Hepatic stellate cell (primary cell): ENCODE results near the gene GPR26.

Source experiments
- DNase-seq: peaks from one replicate; pipeline ENCODE4 v3.0.0; 2011; ENCODE audit warnings: low spot score

Gene GPR26, protein sequence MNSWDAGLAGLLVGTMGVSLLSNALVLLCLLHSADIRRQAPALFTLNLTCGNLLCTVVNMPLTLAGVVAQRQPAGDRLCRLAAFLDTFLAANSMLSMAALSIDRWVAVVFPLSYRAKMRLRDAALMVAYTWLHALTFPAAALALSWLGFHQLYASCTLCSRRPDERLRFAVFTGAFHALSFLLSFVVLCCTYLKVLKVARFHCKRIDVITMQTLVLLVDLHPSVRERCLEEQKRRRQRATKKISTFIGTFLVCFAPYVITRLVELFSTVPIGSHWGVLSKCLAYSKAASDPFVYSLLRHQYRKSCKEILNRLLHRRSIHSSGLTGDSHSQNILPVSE

DNA sequence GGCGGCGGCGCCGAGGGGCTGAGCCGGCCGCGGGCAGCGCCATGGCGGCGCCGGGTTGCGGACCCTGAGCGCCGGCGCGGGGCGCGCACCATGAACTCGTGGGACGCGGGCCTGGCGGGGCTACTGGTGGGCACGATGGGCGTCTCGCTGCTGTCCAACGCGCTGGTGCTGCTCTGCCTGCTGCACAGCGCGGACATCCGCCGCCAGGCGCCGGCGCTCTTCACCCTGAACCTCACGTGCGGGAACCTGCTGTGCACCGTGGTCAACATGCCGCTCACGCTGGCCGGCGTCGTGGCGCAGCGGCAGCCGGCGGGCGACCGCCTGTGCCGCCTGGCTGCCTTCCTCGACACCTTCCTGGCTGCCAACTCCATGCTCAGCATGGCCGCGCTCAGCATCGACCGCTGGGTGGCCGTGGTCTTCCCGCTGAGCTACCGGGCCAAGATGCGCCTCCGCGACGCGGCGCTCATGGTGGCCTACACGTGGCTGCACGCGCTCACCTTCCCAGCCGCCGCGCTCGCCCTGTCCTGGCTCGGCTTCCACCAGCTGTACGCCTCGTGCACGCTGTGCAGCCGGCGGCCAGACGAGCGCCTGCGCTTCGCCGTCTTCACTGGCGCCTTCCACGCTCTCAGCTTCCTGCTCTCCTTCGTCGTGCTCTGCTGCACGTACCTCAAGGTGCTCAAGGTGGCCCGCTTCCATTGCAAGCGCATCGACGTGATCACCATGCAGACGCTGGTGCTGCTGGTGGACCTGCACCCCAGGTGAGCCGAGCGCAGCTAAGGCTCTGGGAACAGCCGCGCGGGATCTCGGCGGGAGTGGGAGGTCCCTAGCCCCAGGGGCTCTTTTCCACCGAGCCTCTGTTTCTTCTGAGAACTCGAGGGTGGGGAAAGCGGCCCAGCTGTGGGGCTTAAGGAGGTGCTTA is at the start of gene GPR26:
Gene GPR26, plus strand, starts transcription at position 38 of the 919 bp plus-strand sequence. Its CDS starts 53 bp downstream, at position 91.
- no peak for DNase-seq

DNA sequence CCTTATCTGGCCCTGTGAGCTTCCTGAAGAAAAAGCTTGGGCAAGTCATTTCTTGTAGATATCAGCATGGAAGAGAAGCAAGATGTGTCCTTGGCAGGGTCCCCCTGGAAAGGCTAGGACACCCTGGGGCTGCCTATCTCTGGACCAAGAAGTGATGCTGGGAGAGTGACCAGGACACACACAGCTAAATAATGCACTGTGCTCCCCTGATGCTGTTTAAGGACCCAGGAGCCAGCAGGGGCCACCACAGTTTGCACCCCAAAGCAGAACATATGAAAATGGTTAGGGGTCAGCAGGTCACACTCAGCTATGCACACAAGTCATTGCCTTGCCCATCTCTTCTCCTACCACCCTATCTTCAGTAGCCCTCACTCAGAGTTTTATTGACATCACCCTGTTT is 47.9 kb upstream of the GPR26 start:
- DNase-seq = no peak

DNA sequence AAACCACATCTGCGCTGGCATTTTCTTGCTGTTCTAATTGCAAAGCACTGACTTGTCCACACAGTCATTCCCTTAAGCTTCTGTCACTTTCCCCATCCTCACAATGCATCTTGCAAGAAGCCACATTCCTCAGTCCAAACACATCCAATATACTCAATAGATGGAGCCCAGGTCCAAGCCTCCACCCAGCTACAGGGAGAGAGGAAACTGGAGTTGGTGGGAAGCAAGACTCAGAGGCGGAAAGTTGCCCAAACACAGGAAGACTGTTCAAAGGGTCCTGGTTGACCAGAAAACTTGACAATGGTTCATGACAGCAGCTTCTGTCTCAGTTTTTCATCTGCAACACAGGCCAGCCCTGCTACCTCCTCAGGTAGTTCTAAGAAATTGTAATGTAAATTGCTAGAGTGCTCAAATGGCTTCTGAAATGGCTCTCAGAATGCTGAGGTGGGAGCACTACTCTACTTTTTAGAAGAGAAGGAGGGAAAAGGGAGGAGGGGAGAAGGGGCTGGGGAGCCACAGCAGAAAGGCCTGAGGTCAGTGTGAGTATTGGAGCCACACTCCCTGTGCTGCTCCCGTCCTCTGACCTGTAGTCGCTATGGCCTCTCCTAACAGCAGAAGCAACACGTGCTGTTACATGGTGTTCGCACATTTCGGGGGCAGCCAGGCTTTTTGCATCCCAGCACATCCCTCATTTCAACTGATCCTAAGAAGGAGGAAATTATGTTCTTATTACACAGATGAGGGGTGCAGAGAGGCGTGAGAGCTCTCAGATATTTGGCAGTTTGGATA is 46.9 kb upstream of the GPR26 start:
- no peak for DNase-seq

DNA sequence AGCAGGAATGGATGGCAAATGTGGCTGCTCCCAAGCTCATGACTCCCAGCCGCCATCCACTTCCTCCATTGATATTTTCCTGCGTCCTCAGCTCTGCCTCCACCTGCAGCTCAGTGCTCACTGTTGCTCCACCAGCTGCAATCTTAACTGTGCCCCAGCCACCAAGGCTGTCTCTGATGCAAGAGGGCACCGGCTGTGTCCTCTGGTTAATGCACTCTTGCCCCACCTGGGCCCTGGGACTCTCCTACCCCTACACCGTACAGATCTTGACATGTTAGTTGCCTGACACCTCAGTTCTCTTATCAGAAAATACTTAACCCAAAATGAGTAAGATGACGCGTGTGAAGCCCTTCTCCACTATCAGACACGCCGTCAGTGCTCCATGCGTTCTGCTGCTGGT is 45.5 kb upstream of the GPR26 start:
- DNase-seq = no peak

DNA sequence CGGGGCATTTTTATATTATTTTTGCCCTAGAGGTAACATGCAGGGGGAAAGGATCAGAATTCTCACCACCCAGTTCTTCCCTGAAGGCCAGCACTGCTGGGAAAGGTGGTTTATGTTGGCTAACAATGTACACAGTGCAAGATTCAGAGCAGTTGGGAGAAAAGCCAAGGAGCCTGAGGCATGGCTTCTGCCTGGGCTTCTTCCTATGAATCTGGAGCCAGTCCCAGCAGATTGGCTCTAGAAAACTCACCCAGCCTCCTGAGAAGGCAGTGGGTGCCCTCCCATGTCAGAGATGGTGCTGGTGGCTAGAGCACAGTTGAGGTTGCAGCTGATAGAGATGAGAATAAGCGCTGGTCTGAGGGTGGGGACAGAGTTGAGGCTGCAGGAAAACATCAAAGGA is 44.7 kb upstream of the GPR26 start:
- no peak for DNase-seq

DNA sequence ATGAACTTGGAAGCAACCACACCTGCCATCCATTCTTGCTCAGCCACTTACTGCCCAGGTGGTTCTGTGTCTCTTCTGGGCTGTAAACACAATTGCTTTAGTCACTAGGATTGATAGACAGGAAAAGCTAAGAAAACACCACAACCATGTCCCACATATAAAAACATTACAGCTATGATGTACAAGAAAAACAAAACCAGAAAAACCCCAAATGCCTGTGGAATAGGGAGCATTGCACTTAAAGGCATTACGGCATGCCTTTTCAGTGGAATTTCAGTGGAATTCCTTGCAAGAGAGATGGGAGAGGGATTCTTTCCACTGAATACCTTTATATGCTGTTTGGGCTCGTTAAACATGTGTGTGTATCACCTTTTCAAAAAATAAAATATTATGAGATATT is 44.2 kb upstream of the GPR26 start:
- DNase-seq = no peak

DNA sequence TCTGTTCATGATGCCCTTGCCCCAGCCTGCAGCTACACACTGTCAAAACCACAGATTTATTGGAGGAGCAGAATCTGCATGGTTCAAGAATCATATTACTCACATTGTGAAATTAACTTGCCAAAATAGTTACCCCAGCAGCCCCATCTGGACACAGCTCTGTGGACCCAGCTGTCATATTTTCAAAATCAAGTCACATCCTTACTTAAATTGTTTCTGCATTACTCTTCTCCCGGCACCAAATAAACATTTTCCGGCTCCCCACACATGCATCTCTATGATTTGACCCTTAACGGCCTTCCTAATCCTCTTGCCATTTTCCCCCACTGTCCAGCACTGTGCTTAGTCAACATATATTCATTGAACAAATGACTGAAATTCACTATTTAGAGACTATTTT is 43.8 kb upstream of the GPR26 start:
- DNase-seq = no peak

DNA sequence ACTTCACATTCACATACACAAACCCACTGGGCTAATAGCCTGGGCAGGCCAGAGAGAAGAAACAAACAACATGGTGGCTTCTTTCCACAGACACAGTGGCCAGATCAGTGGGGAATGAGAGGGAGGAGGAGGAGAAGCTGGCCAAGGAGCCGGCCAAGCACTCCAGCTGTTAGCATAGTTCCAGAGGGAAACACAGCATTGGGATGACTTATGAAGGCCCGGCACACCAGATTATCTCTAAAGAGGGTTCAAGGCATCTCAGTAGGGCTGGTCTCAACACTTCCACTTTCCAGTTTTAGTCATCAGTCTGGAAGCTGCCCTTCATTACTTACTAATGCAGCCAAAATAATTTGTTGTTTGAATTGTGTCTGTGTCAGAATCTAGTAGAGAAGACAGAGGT is 42.1 kb upstream of the GPR26 start:
- no peak for DNase-seq

DNA sequence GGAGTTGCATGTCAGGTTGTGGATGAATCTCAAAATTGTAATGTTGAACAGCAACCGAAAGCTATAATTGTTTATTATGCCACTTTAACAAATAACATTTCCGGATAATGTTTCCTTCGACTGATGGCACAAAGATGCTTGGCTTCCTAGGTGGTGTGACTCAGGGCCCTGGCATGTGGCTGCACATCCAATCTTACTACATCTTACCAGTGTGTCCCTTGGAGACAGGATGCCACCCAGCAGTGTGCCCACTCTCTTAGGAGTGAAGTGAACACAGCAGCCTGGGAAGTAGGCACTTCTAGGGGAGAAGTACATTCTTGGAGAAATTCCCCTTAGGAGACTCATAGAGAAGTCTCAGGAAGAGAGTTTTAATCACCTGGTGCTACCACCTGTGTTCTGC is 33.0 kb upstream of the GPR26 start:
- DNase-seq = no peak

DNA sequence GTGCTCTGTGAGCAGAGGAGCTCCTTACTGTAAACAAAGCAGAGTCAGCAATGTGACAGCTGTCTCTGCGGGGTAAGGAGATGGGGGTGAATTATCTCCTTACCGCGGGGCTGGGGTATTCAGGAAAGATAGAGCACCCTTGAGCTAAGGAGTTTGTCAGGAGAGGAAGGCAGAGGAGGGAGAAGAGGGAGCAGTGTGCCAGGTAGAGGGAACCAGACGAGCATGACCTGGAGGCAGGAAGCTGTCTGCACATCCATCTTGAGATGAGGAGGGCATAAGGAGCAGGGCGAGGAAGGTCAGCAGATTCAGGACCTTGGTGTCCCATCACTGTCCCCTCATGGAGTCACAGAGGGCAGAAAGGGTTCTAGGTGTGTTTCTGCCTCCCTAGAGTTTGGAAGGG is 32.5 kb upstream of the GPR26 start:
- no peak for DNase-seq

DNA sequence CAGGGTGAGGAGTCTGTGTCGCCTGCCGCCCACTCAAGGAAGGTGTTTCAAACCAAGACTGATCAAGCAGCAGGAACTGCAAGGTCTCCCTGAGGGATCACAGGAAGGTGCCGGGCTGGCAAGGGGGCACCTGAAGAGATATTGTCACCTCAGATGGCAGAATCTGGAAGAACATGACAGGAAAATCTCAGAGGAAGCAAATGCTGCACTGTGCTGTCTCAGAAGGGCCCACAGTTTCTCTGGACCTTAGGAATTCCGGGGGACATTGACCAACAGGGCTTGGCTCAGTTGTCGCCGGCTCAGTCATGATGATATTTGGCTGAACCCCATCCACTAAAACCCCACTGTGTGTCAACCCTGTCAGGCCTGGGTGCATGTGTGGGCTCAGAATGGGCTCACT is 31.9 kb upstream of the GPR26 start:
- no peak for DNase-seq

DNA sequence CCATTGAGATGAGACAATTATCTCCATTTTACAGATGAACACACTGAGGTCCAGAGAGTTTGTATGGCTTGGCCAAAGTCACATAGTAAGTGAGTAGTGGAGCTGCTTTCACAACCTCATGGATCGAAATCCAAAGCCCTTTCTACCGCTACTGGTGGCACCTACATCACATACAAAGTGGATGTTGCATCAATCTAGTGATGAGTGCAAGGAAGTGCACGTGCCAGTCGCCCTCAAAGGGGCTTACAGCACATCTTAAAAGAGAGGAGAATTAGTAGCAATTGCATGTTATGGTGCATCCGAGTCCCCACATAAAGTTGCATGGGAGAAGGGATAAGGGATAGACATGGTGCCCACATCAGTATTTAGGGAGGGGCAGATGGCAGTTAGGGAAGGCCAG is 31.0 kb upstream of the GPR26 start:
- DNase-seq = no peak

DNA sequence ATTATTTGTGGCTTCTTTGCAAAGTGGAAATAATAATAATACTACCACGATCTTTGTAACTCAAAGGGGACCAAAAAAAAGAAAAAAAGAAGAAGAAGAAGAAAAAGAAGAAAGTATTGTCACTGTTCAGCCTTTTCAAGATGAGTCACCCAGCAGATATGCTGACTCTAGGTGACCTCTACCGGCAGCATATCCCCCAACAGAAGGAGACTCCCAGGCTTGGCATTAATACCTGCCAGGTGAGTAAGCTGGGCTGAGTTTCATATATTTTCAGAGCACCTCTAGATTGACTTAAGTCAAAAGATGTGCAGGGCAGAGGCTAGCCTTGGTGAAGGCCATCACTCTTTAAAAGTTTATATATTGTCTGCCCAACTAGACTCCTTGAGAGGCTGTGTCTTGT is 30.4 kb upstream of the GPR26 start:
- no peak for DNase-seq

DNA sequence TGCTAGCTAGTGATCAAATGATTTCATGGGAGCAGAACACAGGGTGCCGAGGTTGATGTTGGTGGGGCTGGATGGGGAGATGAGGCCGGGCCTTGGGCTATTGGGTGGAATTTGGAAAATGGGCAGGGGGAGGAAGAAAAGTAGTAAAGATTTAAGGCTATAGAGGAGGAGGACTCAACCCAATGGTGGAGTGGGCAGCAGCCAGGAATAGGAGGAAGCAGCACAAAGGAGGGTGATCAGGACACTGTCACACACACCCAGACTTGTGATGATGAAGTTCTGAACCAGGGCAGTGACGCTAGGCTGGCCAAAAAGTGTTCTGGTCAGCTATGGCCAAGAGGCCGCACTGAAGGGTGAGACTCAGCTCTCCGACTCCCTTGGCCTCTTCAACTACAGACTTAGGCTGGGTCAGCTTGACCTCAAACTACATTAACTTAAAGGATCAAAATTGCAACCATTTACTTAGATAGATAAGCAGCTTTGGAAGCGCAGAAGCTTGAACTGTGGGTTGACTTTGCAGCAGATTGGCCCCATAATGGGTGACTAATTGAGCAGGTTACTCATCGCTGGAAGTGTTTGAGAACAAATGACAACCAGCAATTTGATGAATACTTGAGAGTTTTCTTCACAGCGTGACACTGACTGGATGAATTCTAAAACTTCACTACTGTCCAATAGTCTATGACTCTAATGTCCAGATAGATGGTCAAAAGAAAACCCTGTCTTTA is 29.4 kb upstream of the GPR26 start:
- DNase-seq = no peak

DNA sequence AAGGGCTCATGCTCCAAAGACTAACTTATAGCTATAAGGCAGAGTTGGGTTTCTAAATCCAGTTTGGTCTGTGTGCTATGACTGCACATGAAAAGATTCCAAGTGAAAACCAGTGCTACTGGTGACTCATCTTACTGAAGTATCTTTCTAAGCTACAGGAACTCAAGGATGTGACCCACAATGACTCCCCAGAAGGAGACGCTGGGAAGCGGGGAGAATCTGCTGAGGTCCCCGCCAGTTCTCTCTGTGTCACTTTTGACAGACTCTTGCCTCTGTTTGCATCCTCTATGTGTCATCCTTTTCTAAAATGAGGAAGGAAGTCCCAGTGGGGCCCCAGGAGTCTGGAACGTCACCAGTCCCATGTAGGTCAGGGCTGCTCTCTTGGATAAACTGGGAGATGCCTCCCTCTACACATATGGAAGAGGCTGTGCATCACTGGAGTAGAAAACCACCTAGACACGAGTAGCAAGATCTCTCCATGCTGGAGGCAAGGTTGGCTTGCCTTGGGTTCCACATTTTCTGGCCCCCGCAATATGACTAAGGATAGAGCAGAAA is 28.8 kb upstream of the GPR26 start:
- no peak for DNase-seq

DNA sequence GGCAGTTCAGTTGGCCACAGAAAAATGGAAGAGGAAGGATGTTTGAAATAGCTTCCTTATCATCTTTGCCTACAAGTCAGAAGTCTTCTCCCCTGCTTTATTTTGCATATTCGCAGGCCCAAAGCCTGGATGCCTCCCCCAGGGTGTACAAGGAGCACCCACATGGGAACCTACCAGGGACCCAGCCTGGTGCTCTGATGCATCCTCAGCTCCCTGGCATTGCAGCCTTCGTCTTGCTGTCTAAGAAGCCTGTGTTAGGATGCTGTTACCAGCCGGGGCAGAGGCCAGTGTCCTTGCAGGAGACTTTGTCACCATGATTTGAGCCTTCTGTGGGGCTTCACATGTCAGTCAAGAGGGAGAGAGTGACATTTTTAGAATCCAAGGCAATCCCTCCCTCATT is 27.0 kb upstream of the GPR26 start:
- no peak for DNase-seq

DNA sequence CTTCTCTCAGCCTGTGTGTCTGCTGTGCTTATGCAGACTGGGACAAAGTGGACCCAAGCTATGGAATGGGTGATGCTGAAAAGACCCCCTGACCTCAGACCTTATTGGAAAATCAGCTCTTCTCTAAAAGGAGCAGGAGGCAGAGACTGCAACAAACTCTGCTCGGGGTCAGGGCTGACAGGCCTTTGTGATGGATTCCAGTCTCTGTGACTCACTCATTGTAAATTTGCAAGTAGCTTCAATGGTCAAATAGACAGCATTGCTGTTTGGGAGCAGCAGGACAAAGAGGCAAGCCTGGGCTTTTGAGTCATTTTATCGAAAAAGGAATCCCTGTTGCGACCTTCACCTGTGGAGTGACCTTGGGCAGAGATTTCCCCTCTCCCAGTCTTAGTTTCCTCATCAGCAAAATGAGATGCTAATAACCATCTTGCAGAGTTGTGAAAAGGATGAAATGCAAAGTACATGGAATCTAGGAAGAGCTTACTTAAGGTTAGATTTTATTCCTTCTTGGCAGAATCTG is 26.1 kb upstream of the GPR26 start:
- no peak for DNase-seq

DNA sequence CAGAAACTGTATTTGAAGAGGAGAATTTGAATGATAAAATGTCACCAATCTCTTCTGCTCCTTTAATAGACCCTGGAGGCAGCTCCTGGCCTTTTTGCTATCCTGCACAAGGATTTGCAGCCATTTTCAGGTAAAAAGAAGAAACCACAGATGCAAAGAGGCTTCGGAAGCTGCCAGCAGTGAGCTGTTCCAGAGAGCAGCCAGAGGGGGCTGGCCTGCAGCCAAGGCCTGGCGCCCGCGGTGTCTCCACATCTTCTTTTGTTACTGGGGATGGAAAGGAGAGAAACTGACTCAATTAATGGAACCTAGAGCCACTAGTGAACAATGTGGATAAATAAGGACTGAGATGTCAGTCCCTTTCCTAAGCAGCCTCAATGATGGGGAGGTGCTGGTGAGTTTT is 23.9 kb upstream of the GPR26 start:
- no peak for DNase-seq

DNA sequence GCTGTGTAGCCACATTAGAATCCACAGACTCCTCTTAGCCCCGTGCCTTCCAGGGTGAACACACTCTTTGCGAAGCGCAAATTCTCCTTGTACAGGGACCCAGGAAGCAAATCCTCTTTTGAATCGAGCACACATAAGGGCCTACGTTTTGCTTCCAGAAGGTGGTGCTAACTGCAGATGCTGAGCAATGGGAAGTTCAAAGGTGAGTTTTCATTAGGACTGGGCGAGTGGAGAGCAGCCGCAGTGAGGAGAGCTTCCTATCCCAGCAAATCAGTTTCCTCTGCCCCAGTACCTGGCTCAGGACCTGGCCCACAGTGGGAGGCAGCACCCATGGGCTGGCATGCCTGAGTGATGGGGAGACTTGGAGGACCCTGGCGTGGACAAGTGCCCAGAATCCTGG is 23.5 kb upstream of the GPR26 start:
- no peak for DNase-seq

DNA sequence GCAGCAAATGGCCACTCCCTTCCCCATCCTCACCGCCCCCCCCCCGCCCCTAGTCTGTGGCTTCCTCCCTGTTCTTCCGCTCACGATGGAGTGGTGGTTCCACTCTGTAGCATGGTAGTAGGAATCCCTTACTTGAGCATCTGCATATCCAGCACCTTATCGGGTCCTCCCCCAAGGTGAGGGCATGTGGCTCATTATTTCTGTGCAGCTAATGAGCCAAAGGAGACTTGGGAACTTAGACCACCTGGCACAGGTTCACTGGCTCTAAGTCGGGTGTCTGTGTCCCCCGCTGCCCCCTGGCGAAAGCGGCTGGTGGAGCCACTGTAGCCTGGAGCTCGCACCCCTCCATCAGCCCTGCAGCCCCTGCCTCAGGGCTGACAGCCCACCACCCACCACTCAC is 22.8 kb upstream of the GPR26 start:
- DNase-seq = no peak

DNA sequence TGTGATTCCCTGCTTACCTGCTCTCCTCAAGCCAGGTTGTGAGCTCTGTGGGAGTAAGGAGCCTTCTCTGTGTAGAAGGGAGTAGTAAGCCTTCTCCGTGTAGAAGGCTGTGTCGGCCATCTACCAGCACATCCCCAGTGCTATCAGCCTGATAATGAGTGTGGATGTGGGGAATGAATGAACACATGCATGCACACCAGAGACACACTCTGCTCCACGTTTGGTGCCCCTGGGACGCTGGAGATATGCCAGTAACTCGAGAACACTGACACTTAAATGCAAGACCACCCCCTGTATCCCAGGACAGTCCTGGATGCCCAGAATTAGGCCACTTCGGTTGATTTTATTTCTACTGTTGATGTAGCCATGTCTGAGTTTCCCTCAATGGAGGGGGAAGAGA is 21.1 kb upstream of the GPR26 start:
- DNase-seq = no peak
